Measurements from ENCODE around the gene DNAH7.

Gene DNAH7

GRCh38 chr2:195863121-195863520 is 205.5 kb downstream of the DNAH7 start:
- DNase-seq (ENCODE audit: low read depth), result no peak

GRCh38 chr2:195861821-195862220 is 206.8 kb downstream of the DNAH7 start:
- no peak for DNase-seq (ENCODE audit: low read depth)

GRCh38 chr2:195859513-195859912 is 209.1 kb downstream of the DNAH7 start:
- no peak for DNase-seq (ENCODE audit: low read depth)

GRCh38 chr2:195857132-195857531 is 211.5 kb downstream of the DNAH7 start:
- no peak for DNase-seq (ENCODE audit: low read depth)

DNA sequence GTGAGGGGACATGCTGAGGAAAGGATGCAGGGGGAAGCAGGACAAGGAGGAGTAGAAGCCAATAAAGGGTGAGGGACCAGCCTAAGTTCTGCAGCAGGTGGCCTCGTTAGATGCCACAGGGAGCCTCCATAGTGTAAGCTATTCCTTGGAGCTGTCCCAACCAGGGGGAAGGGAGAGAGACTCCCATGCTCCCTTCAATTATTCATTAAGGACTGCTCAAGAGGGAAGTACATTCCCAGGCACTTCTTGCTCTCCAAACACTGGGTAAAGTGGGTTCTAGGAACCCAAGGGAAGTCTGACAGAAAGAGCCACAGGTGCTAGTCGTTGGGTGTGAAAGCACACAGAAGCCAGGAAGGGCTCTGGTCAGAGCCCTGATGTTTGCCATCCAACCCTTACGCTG is 217.9 kb downstream of the DNAH7 start:
- DNase-seq (ENCODE audit: low read depth), result no peak

GRCh38 chr2:195848119-195848899 is 220.3 kb downstream of the DNAH7 start:
- no peak for DNase-seq (ENCODE audit: low read depth)

DNA sequence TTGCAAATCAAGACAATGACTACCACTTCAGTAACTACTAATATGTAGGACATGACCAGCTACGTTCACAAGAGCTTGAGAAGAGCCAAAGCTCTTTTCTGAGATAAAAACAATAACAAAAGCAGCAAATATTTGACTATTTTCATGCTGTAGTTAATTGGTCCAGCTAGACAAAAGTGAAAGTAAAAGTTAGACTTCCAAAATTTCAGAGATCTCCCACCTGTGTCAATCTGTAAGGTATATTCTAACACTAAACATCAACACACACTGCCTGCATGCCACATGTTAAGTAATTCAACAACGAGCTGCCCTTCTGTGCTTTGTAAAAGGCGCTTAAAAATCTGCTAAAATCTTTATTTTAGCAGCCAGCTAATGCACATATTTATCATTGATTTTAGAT is 225.7 kb downstream of the DNAH7 start:
- no peak for DNase-seq (ENCODE audit: low read depth)

DNA sequence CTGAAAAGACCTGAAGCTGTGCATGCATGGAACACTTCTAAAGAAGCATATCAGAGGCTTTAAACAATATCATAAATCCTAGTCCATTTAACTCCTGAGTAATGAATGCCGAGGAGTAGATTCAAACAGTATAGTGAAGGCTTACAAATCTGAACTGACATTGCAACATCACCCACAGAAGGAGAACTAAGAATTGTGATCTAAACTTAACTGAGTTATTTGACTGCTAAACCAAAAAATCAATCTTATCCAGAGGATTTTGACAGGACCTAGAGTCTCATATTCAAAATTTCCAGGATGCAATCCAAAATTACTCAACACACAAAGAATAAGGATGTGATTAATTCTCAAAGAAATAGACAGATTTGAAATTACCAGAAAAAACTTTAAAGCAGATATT is 230.6 kb downstream of the DNAH7 start:
- no peak for DNase-seq (ENCODE audit: low read depth)

DNA sequence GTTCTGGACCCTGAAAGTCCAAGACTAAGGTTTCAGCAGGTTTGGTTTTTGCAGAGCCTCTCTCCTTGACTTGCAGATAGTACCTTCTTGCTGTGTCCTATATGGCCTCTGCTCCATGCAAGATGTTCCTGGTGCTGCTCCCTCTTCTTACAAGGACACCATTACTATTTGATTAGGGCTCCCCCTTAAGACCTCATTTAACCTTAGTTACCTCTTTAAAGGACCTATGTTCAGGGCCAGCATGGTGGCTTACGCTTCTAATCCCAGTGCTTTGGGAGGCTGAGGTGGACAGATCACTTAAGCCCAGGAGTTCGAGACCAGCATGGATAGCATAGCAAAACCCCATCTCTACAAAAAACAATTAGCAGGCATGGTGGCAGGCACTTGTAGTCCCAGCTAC is 232.6 kb downstream of the DNAH7 start:
- DNase-seq (ENCODE audit: low read depth), result no peak

GRCh38 chr2:195834836-195835235 is 233.8 kb downstream of the DNAH7 start:
- no peak for DNase-seq (ENCODE audit: low read depth)

- no peak for DNase-seq (ENCODE audit: low read depth)
Measured at GRCh38 chr2:195830968-195831950, 237.4 kb downstream of the DNAH7 start.

DNA sequence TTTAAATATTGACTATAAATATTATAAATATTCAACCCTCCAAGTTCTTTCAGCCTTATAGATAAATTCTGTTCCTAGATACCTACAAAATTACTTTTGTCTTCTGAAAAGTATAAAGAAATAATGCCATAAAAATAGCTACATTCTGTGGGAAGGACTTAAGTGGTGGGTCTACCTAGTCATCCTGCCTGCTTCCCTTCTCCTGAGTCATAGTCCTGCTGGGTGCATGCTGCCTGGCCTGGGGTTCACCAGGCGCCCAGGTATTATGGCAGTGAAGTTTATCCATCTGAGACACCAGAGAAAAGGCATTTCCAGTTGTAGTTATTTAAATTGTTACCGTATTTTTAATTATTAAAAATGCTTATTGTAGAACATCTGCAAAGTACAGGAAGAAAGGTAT is 244.2 kb downstream of the DNAH7 start:
- DNase-seq (ENCODE audit: low read depth), result no peak

DNA sequence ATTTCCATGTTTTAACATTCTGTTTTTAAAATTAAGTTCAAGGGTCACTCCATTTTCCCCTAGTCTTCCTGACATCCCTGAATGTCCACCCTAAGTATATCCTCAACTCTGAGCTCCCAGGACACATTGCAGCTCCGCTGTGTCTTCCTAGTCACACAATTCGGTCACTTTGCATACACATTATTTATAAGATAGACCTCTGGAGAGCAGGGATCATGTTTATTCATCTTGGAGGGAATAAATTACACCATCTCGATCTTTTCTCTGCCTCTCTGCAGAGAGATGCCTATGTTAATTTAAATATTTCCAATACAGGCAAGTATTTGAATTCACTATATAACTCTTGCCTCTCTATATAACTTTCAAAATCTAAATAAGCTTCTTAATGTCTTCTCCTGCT is 245.4 kb downstream of the DNAH7 start:
- DNase-seq (ENCODE audit: low read depth), result no peak

GRCh38 chr2:195821566-195821932 is 247.1 kb downstream of the DNAH7 start:
- DNase-seq (ENCODE audit: low read depth), result no peak

- DNase-seq (ENCODE audit: low read depth), result no peak
Measured at GRCh38 chr2:195820867-195821565, 247.6 kb downstream of the DNAH7 start.

GRCh38 chr2:195820373-195820772 is 248.3 kb downstream of the DNAH7 start:
- DNase-seq (ENCODE audit: low read depth), result no peak

GRCh38 chr2:195819276-195819675 is 249.4 kb downstream of the DNAH7 start:
- no peak for DNase-seq (ENCODE audit: low read depth)

- DNase-seq (ENCODE audit: low read depth), result no peak
Measured at GRCh38 chr2:195818526-195818925, 250.1 kb downstream of the DNAH7 start.

GRCh38 chr2:195818106-195818505 is 250.5 kb downstream of the DNAH7 start:
- DNase-seq (ENCODE audit: low read depth), result no peak

GRCh38 chr2:195815083-195815482 is 253.6 kb downstream of the DNAH7 start:
- no peak for DNase-seq (ENCODE audit: low read depth)

DNA sequence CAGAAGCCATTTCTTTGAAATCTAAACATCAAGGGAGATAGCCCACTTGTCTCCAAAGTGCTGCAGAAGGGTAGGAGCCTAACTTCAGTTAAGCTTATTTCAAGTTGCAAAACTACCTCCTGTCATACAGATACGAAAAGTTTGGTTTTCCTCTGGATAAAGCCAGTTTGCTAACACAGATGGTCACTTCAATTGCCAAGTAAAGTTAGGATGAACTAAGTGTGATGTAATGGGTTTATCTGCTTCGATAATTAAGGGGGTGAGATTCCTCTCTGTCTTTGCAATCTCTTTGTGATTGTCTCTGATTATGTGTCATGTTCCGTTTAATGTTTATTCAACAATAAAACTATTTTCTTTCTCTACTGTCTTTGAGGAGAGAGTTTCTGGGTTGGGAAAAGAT is 255.2 kb downstream of the DNAH7 start:
- DNase-seq (ENCODE audit: low read depth), result no peak

DNA sequence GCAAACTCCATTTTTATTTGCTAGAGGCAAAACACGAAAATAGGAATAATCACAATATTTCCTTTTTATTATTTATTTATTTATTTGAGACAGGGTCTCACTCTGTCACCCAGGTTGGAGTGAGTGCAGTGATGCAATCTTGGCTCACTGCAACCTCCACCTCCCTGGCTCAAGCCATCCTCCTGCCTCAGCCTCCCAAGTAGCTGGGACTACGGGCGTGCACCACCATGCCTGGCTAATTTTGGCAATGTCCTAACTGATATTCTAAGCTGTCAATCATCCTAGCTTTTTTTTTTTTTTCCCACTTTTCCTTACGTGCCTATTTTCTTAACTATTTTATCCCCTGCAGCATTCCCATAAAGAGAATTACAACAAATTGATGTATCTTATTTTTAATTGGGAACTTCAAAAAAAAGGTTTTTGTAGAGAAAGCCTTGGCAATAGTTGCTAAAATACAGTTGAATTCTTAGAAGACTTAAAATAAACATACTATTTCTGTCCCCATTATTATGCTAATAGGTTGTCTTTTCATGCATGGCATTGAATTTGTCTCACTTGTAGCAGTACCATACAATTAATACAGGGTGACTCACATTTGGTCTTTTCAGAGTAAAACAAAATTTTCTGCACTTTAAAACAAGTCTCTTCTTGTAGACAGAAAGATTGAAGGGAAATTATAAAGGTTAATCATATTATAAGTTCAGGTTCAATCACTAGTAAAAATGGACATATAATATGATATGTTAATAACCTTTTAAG is 258.1 kb downstream of the DNAH7 start:
- no peak for DNase-seq (ENCODE audit: low read depth)

Measured in stimulated activated CD8-positive, alpha-beta memory T cell treated with anti-CD3 and anti-CD28 coated beads, Interleukin-12 subunit alpha, Interleukin-12 subunit beta, amount 100 ng/mL, for 1 hour (primary cell).